ENCODE data around the gene MAP3K5. TPM values are rescaled to one million over a fixed set of nuclear protein-coding genes. Genes with fewer than 3 reads are reported as not detected.

Gene MAP3K5
- total and polyA plus RNA-seq, 9 of the 15 experiments (the other 6 are each of a cell fraction or from before 2014, with no cell fraction given): 2.2 to 13.0 (median 9.9) TPM

DNA sequence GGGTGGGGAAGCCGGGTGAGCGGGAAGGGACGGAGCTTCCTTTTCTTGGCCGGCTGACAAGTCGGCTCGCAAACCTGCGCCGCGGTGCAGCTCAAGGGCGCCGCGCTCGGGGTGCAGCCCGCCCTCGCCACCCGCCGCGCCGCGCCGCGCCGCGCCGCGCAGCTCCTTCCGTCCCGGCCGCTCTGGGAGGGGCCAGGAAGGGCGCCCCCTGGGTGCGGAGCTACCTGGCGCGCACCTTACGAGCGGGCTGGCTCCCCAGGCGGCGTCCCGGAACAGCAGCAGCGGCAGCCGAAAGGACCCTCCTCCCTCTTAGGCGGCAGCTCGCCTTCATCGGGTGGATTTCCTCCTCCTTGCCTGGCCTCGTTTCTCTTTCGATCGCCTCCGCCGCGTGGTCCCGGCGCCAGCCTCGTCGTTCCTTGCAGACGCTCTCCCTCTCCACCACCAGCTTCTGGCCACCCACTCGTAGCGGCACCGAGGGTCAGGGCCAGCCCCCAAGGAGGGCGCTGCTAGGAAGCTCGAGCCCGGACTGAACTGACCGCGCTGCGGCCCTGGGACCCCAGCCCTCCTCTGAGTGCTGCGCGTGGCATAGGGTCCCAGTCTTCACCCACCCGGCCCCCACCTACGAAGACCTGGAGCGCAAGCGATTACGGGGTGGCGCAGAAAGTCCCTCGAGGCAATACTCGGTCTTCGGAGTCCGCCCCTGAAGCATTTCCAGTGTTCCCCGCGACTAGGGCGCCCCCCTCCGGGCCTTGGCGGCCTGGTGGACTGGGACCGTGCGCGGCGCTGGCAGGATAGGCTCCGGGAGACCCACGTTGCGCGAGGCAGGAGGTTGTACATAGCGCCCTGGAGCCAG lies at the start of gene MAP3K5 (continued):
- TF ChIP-seq, protein P1, sequence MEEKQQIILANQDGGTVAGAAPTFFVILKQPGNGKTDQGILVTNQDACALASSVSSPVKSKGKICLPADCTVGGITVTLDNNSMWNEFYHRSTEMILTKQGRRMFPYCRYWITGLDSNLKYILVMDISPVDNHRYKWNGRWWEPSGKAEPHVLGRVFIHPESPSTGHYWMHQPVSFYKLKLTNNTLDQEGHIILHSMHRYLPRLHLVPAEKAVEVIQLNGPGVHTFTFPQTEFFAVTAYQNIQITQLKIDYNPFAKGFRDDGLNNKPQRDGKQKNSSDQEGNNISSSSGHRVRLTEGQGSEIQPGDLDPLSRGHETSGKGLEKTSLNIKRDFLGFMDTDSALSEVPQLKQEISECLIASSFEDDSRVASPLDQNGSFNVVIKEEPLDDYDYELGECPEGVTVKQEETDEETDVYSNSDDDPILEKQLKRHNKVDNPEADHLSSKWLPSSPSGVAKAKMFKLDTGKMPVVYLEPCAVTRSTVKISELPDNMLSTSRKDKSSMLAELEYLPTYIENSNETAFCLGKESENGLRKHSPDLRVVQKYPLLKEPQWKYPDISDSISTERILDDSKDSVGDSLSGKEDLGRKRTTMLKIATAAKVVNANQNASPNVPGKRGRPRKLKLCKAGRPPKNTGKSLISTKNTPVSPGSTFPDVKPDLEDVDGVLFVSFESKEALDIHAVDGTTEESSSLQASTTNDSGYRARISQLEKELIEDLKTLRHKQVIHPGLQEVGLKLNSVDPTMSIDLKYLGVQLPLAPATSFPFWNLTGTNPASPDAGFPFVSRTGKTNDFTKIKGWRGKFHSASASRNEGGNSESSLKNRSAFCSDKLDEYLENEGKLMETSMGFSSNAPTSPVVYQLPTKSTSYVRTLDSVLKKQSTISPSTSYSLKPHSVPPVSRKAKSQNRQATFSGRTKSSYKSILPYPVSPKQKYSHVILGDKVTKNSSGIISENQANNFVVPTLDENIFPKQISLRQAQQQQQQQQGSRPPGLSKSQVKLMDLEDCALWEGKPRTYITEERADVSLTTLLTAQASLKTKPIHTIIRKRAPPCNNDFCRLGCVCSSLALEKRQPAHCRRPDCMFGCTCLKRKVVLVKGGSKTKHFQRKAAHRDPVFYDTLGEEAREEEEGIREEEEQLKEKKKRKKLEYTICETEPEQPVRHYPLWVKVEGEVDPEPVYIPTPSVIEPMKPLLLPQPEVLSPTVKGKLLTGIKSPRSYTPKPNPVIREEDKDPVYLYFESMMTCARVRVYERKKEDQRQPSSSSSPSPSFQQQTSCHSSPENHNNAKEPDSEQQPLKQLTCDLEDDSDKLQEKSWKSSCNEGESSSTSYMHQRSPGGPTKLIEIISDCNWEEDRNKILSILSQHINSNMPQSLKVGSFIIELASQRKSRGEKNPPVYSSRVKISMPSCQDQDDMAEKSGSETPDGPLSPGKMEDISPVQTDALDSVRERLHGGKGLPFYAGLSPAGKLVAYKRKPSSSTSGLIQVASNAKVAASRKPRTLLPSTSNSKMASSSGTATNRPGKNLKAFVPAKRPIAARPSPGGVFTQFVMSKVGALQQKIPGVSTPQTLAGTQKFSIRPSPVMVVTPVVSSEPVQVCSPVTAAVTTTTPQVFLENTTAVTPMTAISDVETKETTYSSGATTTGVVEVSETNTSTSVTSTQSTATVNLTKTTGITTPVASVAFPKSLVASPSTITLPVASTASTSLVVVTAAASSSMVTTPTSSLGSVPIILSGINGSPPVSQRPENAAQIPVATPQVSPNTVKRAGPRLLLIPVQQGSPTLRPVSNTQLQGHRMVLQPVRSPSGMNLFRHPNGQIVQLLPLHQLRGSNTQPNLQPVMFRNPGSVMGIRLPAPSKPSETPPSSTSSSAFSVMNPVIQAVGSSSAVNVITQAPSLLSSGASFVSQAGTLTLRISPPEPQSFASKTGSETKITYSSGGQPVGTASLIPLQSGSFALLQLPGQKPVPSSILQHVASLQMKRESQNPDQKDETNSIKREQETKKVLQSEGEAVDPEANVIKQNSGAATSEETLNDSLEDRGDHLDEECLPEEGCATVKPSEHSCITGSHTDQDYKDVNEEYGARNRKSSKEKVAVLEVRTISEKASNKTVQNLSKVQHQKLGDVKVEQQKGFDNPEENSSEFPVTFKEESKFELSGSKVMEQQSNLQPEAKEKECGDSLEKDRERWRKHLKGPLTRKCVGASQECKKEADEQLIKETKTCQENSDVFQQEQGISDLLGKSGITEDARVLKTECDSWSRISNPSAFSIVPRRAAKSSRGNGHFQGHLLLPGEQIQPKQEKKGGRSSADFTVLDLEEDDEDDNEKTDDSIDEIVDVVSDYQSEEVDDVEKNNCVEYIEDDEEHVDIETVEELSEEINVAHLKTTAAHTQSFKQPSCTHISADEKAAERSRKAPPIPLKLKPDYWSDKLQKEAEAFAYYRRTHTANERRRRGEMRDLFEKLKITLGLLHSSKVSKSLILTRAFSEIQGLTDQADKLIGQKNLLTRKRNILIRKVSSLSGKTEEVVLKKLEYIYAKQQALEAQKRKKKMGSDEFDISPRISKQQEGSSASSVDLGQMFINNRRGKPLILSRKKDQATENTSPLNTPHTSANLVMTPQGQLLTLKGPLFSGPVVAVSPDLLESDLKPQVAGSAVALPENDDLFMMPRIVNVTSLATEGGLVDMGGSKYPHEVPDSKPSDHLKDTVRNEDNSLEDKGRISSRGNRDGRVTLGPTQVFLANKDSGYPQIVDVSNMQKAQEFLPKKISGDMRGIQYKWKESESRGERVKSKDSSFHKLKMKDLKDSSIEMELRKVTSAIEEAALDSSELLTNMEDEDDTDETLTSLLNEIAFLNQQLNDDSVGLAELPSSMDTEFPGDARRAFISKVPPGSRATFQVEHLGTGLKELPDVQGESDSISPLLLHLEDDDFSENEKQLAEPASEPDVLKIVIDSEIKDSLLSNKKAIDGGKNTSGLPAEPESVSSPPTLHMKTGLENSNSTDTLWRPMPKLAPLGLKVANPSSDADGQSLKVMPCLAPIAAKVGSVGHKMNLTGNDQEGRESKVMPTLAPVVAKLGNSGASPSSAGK (IDR thresholded peaks at IDR 0.05): peak; percentile 95
- TF ChIP-seq, protein P2, sequence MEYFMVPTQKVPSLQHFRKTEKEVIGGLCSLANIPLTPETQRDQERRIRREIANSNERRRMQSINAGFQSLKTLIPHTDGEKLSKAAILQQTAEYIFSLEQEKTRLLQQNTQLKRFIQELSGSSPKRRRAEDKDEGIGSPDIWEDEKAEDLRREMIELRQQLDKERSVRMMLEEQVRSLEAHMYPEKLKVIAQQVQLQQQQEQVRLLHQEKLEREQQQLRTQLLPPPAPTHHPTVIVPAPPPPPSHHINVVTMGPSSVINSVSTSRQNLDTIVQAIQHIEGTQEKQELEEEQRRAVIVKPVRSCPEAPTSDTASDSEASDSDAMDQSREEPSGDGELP (CRISPR knock-in tag; IDR thresholded peaks at IDR 0.05; ENCODE audit: borderline replicate concordance): peak; percentile 69
- TF ChIP-seq SOX6 (IDR thresholded peaks at IDR 0.05) (peak; percentile 58), TAF9B (IDR thresholded peaks at IDR 0.05; ENCODE audit: partially characterized antibody) (peak; percentile 16)
